Epithelial cell of proximal tubule (primary cell): ENCODE measurements around the gene MVK. TPM values are rescaled to one million over a fixed set of nuclear protein-coding genes. Genes with fewer than 3 reads are reported as not detected.

Source experiments
- DNase-seq: peaks from one replicate; pipeline ENCODE4 v3.0.0-alpha.2; 2011; ENCODE audit warnings: low read depth
- H3K4me3 ChIP-seq: 2 replicates; pipeline ENCODE4 v1.5.1; 2011; ENCODE audit warnings: low read depth, mild to moderate bottlenecking, low read length
- CTCF ChIP-seq: conservative IDR thresholded peaks from 2 replicates; pipeline ENCODE4 v1.5.1; 2012; ENCODE audit warnings: low read depth, mild to moderate bottlenecking, low read length
- total RNA-seq: library from RNA; depleted of rRNA; stranded (reverse); fragments of >200 nt; gene quantifications from 2 replicates; pipeline ENCODE4 v1.2.3, GENCODE V29; 2015

MVK gene
- total RNA-seq, 1 donor from 2014 or later: 28.5 TPM

- no peak overlapping the region for H3K4me3 ChIP-seq
- no peak for DNase-seq
- TF ChIP-seq CTCF: no peak
These were observed 42.1 kb downstream of the MVK start for GRCh38 chr12:109615556-109616229.

- DNase-seq: no peak
- H3K4me3 ChIP-seq: no peak overlapping the region
- no peak for TF ChIP-seq CTCF
These were observed 43.9 kb downstream of the MVK start for GRCh38 chr12:109617491-109617890.

DNA sequence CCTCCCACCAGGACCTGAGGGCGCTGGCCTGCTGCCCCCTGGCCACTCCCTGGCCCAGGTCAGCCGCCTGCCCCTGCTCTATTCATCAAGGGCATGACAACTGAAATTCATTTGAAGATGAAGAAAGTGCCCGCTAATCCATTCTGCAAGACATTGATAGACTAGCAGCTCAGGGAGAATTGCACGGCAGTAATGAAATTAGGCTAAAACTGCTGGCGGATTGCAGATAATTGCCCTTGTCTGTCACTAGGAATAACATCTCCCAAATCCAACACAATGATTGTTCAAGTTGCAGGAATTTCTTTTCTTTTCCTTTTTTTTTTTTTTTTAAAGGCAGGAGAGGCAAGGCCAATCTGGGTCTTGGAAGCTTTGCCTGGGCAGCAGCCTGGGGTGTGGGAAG is 44.5 kb downstream of the MVK start:
- TF ChIP-seq CTCF: no peak
- H3K4me3 ChIP-seq: no peak overlapping the region
- DNase-seq: no peak

- TF ChIP-seq CTCF: no peak
- H3K4me3 ChIP-seq: no peak overlapping the region
- no peak for DNase-seq
These were observed 45.5 kb downstream of the MVK start for GRCh38 chr12:109619002-109619604.

DNA sequence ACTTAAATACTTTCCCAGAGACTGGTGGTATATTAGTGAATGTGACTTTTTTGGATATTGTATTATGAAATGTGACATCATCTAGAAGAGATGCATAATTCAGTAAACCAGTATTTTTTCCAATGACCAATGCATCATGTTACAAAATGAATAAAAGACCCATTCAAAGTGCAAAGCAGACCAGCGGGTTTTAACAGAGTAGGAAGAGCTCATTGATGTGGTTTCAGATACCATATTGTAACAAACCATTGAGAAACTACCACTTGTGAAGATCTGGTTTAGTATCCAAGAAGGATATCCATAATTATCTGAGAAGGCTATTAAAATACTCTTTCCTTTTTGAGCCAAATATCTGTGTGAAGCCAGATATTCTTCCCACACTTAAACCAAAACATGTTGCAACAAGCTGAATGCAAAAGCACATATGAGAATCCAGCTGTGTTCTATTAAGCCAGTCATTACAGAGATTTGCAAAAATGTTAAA is 47.7 kb downstream of the MVK start:
- no peak for TF ChIP-seq CTCF
- DNase-seq: no peak
- no peak overlapping the region for H3K4me3 ChIP-seq

GRCh38 chr12:109621901-109622364 is 48.3 kb downstream of the MVK start:
- TF ChIP-seq CTCF: no peak
- H3K4me3 ChIP-seq: no peak overlapping the region
- no peak for DNase-seq
